Nephron progenitor cell (in vitro differentiated cells): ENCODE data around the gene ADARB2.
A peak's percentile ranks its signal among the peaks of the same experiment; 100 is the strongest.

Source experiments
- DNase-seq: peaks from one replicate; pipeline ENCODE4 v3.0.0; 2021
- H3K27ac Mint-ChIP-seq: 2 replicates; pipeline ENCODE4 v1.8.0; 2021; ENCODE audit warnings: mild to moderate bottlenecking, moderate library complexity, mixed read lengths
- H3K27me3 Mint-ChIP-seq: 2 replicates; pipeline ENCODE4 v1.8.0; 2021; ENCODE audit warnings: mild to moderate bottlenecking, low read depth, mixed read lengths; ENCODE audit not compliant: poor library complexity
- H3K36me3 Mint-ChIP-seq: 2 replicates; pipeline ENCODE4 v1.8.0; 2021; ENCODE audit warnings: low read depth, mixed read lengths
- H3K4me1 Mint-ChIP-seq: 2 replicates; pipeline ENCODE4 v1.8.0; 2021; ENCODE audit warnings: mixed read lengths
- H3K4me3 Mint-ChIP-seq: 2 replicates; pipeline ENCODE4 v1.8.0; 2021; ENCODE audit warnings: mild to moderate bottlenecking, moderate library complexity, mixed read lengths
- H3K9me3 Mint-ChIP-seq: 2 replicates; pipeline ENCODE4 v1.8.0; 2021; ENCODE audit warnings: mild to moderate bottlenecking, moderate library complexity, mixed read lengths
- TF ChIP-seq, protein P1 (sequence below): fragments of 200-600 bp; sonication (generic); IDR thresholded peaks from 2 replicates; pipeline ENCODE4 v1.5.0; 2021; ENCODE audit warnings: antibody characterized with exemption

ADARB2 gene

DNA sequence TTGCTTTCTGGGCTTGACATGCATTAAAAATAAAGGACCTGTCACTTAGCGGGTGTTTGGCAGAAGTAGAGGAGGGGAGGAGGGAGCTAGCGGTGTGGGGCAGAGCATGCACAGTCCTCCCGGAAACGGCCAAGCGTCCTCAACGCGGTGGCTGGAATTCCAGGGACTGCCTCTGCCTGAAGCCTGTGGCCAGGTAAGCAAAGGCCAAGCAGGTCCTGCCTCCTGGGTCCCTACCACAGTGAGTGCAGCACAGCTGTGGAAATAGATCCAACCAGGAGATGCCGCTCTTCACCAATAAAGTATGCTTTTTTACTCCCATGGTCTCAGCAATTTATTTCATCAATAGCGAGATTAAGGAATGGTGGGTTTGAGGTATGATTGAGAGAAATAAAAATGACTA, 357.7 kb downstream of the ADARB2 start:
- DNase-seq = peak; percentile 23
- Mint-ChIP-seq H3K4me1 (peaks cover 42% of the 10 kb centered on the region), H3K9me3 (peaks cover 3% of the 10 kb centered on the region), H3K36me3 (no peaks in the 10 kb centered on the region), H3K27ac (no peak overlapping the region), H3K4me3 (peak overlapping the region; percentile 31), H3K27me3 (peaks cover 37% of the 10 kb centered on the region)
- TF ChIP-seq, protein P1, sequence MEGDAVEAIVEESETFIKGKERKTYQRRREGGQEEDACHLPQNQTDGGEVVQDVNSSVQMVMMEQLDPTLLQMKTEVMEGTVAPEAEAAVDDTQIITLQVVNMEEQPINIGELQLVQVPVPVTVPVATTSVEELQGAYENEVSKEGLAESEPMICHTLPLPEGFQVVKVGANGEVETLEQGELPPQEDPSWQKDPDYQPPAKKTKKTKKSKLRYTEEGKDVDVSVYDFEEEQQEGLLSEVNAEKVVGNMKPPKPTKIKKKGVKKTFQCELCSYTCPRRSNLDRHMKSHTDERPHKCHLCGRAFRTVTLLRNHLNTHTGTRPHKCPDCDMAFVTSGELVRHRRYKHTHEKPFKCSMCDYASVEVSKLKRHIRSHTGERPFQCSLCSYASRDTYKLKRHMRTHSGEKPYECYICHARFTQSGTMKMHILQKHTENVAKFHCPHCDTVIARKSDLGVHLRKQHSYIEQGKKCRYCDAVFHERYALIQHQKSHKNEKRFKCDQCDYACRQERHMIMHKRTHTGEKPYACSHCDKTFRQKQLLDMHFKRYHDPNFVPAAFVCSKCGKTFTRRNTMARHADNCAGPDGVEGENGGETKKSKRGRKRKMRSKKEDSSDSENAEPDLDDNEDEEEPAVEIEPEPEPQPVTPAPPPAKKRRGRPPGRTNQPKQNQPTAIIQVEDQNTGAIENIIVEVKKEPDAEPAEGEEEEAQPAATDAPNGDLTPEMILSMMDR = peak; percentile 26

DNA sequence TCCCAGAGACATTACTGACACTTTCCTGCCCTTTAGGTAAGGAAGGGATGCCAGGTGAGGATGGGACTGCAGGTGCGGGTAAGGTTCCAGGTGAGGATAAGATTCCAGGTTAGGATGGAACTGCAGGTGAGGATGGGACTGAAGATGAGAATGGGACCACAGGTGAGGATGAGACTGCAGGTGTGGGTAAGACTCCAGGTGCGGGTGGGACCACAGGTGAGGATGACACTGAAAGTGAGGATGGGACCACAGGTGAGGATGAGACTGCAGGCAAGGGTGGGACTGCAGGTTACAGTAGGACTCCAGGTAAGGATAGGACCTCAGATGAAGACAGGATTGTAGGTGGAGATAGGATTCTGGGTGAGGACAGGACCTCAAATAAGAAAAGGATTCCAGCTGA, 358.9 kb downstream of the ADARB2 start:
- DNase-seq = no peak
- Mint-ChIP-seq H3K27me3 (peaks cover 34% of the 10 kb centered on the region), H3K27ac (peak overlapping the region; percentile 15), H3K4me1 (peaks cover 42% of the 10 kb centered on the region), H3K36me3 (no peaks in the 10 kb centered on the region), H3K9me3 (no peaks in the 10 kb centered on the region), H3K4me3 (no peak overlapping the region)
- TF ChIP-seq, protein P1 = no peak

DNA sequence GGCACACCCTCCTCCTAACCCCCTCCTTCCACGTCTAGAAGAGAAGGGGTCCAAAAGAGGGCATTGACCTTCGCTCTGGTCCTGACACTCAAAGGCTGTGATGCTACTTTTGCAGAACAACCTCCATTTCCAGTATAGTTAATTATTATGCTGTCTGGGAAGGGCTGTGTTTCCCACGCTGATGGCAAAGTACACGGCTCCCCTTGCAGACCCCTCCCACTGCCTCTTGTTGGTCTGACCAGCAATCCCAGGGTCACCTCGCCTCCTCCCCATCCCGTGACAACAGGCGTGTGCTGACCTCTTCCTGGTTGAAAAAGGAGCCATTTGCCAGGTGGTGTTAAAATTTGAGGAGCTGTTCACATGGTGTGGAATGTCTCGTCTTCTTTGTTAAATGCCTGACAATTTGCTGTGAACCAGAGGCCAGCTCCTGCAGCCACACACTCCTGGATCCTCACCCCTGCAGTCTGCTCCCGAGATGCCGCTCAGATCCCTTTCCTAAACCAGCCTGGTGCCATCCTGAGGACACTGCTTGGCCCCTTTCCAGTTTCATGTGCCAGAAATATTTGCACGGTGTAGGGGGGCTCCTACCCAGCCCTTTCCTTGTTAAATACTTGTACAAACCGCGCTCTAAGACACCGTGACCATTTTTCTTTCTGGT, 359.5 kb downstream of the ADARB2 start:
- Mint-ChIP-seq H3K4me3 (no peak overlapping the region), H3K27ac (peak overlapping the region; percentile 15), H3K27me3 (peaks cover 34% of the 10 kb centered on the region), H3K9me3 (no peaks in the 10 kb centered on the region), H3K36me3 (no peaks in the 10 kb centered on the region), H3K4me1 (peaks cover 42% of the 10 kb centered on the region)
- TF ChIP-seq, protein P1 = no peak
- peak; percentile 26 for DNase-seq

DNA sequence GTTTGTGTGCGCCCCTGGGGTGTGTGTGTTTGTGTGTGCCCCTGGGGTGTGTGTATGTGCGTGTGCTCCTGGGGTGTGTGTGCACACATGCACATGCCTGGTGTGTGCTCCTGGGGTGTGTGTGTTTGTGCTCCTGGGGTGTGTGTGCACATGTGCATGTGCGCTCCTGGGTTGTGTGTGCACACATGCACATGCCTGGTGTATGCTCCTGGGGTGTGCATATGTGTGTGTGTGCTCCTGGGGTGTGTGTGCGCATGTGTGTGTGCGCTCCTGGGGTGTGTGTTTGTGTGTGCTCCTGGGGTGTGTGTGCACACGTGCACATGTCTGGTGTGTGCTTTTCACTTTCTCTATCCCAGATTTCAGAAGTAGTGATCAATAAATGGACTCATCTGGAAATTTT, 360.1 kb downstream of the ADARB2 start:
- TF ChIP-seq, protein P1 = no peak
- Mint-ChIP-seq H3K27me3 (peaks cover 35% of the 10 kb centered on the region), H3K36me3 (no peaks in the 10 kb centered on the region), H3K4me3 (no peak overlapping the region), H3K27ac (no peak overlapping the region), H3K9me3 (no peaks in the 10 kb centered on the region), H3K4me1 (peaks cover 42% of the 10 kb centered on the region)
- DNase-seq = no peak

DNA sequence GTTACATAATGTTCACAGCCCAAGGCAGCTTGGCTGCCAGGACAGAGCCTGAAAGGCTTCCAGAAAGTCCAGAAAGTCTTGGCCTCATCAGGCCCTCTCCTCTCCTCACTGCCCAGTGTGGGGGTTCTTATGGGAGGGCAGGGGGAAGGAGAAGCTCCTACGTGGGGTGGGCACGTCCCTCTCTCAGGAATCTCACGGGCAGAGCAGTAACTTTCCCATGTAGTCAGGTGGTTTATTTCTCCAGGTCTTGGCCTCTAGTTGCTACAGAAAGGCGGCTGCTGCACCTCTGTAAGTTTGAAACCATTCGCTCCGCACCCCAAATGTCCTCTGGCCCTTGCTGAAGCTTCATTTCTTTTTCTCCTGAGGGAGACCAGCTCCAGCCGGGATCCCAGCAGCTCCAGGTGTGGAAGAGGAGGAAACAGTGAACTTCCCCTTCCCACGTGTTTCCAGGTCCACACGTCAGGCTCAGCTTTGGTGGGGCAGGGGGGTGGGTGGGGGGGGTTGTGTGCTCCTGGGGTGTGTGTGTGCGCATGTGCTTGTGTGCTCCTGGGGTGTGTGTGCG, 360.9 kb downstream of the ADARB2 start:
- peaks cover 42% of the 10 kb centered on the region for H3K4me1 Mint-ChIP-seq
- H3K36me3 Mint-ChIP-seq = no peaks in the 10 kb centered on the region
- H3K4me3 Mint-ChIP-seq = no peak overlapping the region
- TF ChIP-seq, protein P1 = no peak
- no peaks in the 10 kb centered on the region for H3K9me3 Mint-ChIP-seq
- no peak overlapping the region for H3K27ac Mint-ChIP-seq
- DNase-seq = no peak
- peaks cover 33% of the 10 kb centered on the region for H3K27me3 Mint-ChIP-seq
